GM20431 (cell line): ENCODE data around the gene KEL.

Experiments used
- in situ Hi-C: fragments of 300-500 bp; cut with MseI, MboI; formaldehyde crosslinking; loops from one replicate; pipeline ENCODE4 v1.15.0; 2020; ENCODE audit warnings: low sequenced_read_pairs; ENCODE audit not compliant: unreplicated experiment

Gene KEL

DNA sequence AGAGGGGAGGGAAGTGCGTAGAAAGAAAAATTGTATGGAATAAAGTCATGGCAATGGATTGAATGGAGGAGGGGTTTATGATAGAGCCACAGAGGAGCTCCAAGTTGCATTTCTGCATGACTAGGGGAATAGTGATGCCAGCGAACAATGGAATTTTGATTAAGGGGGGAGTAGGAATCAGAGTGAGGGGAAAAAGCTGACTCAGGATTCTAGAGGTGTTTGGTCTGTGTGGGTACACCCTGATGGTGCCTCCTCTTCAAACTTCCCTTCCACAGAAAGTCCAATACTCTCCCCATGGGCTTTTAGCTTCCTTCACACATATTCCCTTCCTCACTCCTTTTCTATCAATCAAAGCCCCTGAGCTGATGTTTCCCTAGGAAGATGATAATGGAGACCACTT is 1.8 kb upstream of the KEL start:
- in situ Hi-C loops: no loop called here

DNA sequence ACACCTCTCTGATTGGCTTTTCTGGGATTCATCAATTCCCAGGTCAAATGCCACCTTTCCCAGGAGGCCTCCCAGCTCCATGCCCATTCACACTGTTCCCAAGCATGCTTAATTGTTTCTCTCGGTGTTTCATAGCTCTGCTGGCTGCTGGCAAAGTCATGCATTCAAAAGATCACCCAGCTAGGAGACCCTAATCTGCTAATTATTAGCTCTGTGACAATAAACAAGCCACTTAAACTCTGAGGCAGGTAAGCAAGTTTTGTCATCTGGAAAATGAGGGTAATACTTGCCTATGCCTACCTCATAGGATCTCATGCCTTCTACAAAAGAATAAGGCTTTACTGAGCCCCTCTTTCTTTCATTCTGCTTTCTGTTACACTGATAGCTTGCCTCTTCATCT is 828 bp upstream of the KEL start:
- in situ Hi-C loops: no loop called here

DNA sequence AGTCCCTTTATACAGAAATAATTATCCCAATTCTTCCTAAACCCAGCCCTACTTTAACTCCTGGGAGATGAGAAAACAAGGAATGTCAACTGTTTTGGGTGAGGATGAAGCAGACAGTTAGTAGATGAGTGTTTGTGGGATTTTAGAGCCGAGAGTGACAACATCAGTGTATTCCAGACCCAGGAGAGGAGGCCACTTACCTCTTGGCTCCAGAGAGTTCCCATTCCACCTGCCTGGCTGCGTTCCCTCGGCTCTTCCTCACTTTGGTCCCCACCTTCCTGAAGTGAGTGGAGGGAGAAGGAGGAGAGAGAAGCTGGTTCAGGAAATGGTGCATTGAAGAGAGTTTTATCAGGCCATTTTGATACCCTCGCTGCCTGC is 579 bp downstream of the KEL start:
- in situ Hi-C loops: no loop called here

DNA sequence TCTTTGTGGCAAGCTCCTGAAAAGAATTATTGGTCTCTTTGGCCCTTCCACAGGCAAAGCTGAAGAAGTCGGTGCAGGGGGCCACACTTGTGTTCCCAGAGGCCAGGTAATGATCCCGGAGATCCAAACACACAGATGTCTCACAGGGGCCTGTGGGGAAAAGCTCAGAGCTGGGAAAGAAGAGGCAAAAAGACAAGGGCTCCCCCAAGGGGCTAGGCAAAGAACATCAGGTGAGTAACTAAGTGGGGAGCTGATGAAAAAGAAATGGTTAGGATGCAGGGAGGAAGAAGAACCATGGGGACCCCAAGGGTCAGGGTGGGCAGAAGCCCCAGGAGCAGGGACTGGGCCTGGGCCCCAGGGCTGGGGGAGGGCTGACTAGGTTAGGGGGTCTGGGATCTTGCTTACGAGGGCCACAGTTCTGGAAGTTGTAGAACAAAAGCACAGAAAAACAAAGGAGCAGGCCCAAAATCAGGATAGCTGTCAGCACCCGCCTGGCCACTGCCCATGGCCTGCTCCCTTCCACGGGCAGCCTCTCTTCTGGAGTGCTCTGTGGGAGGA is 1.1 kb downstream of the KEL start:
- in situ Hi-C loops: no loop called here

DNA sequence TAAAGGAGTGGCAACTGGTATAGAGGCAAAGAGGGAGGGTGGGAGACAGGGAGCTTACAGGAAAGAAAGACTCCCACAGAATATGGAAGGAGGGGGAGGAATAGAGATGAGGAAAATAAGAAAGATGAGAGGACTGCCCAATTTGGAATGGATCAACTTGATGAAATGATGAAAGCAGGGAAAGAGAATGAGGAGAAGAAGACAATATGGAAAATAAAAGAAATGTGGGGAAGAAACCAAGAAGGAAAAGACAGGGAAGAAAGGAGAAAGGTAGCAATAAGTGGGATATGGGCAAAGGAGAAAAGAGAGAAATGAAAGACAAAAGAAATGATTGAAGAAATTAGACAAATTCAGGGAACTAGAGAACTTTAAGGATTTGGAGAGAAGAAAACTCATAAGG is 3.0 kb downstream of the KEL start:
- in situ Hi-C loops: no loop called here

DNA sequence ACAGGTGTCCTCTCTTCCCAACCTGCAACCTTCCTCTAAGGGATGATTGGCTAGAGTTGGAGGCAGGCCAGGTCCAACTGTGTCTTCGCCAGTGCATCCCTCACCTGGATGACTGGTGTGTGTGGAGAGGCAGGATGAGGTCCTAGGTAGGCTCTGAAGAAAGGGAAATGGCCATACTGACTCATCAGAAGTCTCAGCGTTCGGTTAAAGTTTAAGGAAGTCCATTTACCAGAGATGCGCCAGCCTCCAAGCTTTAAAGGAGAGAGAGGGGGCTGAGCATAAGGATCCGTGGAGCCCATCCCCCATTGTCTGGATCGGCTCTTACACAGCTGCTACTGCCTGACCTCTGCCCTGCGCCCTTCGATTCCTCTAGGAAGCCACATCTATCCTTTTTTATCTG is 4.4 kb downstream of the KEL start:
- in situ Hi-C loops: no loop called here

DNA sequence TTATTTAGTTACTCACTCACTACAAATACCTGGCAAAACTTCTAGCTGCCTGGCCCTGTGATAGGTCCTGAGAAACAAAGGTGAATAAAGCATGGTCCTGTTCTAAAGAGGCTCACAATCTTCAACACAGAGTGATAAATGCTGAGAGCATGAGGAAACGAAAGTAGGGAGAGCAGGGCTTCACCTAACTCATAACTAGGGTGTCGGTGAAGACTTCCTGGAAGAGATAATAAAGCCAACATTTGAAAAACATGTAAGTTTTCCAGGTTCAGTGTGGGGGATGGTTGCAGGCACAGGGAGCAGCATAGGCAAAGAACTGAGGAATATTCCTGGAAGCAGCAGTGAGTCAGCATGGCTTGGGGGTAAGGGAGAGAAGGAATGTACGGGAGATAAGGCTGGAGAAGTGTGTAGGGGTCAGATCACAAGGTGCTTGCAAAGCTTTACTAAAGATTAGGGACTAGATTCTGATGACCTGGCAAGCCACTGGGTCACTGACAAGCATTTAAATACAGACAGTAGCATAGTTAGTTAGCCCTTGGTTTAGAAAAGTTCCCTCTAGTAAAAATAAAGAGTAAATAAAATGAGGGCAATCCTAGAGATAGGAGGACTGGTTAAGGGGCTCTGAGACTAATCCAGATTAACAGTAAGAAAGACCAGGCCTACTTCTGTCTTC is 5.1 kb downstream of the KEL start:
- in situ Hi-C loops: no loop called here

DNA sequence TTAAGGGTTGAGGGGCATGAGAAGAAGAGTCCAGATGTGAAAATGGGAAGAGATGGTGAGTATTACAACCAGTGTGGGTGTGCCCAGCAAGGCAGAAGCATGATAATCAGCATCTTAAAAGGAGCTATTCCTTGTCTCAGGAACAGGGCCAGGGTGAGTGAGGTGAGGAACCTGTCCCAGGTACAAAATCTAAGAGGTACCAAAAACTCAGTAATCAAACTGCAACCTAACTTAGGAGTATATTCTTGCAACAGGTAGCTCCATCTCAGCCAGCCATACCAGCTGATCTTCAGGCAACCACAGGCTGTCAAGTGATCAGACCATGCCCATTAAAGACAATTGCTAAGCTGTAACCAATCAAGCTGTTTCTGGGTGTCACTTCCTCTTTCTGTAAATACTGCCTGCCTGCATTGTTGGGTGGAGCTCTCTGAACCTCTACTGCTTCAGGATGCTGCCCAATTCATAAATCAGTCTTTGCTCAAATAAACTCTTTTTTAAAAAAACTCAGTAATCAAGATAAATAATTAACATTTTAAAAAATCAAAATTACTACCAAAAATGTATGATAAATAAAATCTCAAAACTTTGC is 7.4 kb downstream of the KEL start:
- in situ Hi-C loops: no loop called here

DNA sequence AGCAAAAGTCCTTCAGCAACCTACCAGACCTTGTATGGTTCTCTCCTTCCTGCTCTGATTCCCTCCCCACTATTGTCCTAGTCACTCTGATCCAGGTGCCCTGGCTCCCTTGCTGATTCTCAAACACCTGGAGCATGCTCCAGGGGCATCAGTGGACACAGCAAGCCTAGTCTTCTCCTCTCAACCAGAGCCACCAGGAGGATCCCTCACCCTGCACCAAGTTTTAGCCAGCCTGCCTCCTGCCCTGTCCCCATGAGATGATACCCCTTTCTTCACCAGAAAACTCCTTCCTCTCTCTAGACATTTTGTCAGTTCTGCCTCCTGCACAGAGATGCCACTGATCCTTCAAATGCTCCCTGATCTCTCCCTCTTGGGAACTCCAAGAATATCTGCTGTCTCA is 11.9 kb downstream of the KEL start:
- in situ Hi-C loops: no loop called here

DNA sequence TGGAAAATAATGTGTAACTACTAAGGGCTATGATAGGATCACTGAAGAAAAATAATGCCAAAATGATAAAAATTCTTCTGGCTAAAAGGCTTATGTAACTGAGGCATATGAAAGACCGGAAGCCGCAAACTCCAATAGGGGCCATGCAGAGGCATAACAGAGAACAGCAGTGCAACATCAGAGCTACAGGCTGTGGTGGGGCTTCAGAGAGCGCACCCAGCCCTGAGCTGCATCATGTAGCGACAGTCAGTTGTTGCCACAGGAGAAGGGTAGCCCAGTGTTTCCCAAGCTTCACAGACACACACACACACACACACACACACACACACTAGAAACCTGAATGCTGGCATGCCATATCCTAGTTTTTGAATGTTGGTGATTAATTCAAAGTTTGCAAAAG is 13.6 kb downstream of the KEL start:
- in situ Hi-C loops: no loop called here

DNA sequence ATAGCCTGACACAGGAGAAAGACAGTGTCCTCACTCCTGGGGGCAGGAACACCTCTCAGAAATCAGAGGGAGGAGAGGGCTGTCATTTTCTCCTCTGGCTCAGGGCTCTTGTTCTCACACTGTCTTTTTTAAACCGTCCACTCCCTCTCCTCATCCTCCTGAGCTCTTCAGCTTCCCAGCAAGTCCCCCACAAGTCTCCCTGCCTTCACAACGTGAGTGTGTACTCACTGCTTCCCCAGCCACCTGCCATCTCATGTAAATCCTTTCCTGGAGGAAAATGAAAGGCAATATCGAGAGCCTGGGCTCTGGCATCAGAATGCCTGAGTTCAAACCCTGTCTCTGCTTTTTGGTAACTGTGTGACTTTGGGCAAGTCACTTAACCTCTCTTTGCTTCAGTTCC is 17.2 kb downstream of the KEL start:
- in situ Hi-C loops: no loop called here

DNA sequence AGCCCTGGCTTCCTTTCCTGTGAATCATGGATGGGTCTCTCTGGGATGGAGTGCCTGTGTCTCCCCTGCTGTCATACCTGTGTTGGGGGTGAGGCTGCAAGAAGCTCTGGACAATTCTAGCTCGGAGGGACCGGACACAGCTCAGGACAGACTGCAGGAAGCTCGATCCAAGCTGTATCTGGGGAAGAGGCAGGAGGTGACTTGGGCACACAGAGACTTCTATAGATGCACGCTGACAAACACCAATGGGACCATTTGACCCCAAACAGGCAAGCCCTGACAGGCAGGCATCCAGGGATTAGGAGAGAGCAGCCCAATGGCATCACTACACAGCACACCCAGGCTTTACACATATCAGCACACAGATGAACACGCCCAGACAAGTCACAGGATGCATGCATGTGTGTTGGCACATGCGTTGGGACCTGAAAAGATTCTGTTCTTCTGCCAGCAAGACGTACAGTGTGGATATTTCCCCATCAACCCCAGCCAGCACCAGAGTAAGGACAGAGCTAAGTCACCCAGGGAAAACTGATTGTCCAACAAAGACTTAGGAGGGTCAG is 18.4 kb downstream of the KEL start:
- in situ Hi-C loops: no loop called here

DNA sequence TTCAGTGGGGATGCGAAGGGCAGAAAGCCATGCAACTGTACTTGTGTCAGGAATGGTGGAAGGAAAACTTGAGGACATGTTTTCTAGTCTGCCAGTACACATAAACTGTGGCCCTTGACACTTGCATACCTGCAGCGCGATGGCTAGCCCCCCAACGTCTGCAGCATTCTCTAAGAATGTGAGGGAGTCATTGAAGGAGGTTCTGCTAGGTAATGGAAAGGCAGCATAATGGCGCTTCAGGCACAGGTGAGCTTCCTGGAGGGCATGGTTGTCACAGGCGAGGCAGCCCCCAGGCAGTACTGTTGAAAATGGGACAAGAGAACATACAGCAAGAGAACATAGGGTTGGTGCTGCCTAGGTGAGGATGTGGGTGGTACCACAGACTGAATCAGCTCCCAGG is 19.4 kb downstream of the KEL start:
- in situ Hi-C loops: no loop called here

DNA sequence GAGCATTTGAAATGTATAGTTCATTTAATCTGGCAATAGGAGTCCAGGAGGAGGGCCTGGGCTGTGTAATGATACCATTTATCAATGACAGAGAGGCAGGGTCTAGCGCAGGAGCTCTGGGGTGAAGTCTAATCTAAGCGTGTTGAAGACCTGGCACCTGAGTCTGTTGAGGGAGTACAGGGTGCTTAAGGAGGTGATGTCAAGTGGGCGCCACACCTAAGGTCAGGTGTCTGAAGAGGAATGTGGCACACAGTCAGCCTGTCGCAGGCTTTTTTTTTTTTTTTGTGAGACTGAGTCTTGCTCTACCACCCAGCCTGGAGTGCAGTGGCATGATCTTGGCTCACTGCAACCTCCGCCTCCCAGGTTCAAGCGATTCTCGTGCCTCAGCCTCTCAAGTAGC is 20.6 kb downstream of the KEL start:
- in situ Hi-C loops: no loop called here

DNA sequence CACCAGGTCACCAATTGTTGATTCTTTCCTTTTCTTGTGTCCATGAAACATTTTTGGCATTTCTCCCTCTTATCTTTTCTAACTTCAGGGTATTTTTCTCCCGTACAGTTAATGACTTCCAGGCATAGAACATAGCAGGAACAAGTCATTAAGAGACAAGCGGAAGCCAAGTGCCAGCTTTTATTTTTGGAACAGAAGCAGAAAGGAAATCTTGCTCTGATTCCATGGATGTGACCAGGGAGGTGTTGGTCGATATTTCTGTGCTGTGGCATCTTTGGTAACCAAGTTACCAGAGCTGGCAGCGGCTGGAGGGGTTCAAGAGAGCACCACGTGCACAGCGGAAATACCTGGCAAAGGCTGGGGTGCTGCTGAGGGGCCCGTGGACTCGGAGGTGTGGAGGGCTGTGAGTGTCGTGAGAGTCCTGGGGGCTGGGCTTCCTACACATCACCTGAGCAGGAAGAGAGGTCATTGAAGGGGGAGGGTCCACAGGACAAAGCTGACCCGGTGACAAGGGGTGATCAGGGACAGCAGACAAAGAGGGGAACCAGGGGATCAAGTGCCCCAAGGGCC is 21.1 kb downstream of the KEL start:
- in situ Hi-C loops: no loop called here

DNA sequence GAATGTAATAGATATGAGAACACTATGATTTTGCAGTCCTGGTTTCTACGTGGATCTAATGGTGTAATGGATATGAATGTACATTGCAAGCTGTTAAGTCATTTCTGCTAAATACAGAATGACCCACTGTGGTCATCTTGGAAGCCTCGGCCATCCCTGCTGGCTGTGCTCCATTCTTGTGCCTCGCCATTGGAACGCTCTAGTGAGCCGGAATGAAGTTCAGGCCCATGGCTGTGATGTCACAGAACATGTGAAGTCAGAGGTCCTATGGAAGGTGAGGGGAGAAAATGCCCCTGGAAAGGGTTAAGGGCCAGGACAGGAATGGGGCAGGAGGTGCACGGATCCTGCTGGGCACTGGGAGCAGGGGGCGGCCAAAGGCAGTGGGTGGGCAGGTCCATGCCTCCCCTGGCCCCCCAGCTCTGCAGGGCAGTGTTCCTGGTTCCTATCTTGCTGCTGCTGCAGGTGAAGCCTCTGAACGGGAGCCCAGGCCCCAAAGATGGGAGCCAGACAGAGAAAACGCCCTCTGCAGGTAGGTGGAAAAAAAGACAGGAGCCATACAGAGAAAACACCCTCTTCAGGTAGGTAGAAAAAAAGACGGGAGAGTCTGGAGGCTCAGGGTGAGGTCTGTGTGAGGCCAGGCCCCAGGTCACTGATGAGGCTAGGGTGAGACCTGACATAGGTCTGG is 22.8 kb downstream of the KEL start, which contains the start of gene LLCFC1:
Gene LLCFC1, plus strand, starts transcription at position 259 of the 685 bp plus-strand sequence. Its CDS starts 138 bp downstream, at position 397.
- in situ Hi-C loops: no loop called here

DNA sequence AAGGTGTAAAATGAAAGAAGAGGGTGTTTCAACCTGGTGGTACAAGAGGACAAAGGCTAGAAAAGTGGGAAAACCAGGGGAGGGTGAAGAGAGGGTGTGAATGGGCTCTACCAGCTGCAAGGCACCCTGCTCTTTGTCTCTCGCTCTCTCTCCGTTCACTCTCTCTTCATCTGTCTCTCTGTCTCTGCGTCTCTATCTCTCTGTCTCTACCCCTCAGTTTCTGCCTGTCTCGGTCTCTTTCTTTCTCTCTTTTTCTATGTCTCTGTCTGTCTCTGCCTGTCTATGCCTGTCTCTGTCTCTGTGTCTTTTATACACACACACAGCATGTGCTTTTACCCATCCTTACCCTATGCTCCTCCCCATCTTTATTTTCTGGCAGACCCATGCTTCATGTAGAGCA is 23.6 kb downstream of the KEL start:
- in situ Hi-C loops: no loop called here

DNA sequence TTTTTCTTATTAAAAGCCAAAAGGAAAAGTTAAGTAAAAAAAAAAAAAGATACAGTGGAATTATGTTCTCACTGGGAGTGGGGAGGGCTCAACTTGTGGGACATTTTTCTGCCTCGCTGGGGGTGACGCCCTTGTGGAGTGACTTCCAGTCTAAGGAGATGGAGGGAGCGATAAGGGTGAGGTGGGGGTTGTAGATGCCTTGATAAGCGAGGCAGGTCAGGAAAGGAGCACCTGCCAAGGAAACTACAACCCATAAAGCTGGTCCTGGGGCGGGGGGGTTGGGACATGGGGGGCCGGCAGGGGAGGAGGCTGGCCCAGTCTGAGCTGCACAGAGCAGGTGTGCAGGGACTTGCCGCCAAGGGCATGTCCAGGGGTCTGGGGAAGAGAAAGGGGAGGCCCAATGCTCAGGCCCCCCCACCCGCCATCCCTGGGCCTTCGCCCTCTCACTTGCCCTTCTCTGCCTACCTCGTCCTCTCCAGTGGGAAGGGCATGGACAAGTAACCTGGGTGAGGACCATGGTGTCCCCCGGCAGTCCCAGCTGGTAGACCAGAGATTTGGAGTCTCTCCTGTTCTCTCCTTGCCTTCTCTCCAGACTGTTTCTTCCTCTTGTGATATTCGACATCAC is 26.1 kb downstream of the KEL start:
- in situ Hi-C loops: no loop called here

DNA sequence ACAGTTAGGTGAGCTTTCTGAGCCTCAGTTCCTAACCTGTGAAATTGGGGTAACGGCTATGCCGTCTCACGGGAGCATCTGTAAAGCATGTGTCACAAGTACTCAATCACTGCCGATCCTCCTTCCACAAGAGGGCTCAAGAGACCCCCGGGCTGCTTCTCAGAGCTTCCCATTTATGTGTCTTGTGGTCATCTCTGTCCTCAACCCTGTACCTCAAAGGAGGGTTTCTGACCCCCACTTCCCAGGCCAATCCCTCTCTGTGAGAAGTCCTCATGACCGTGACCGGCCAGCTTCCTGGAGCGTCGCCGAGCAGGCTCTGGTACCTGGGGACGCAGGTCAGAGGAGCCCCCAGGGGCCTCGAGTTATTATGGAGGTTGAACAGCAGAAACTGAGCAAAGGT is 28.1 kb downstream of the KEL start:
- in situ Hi-C loops: no loop called here

DNA sequence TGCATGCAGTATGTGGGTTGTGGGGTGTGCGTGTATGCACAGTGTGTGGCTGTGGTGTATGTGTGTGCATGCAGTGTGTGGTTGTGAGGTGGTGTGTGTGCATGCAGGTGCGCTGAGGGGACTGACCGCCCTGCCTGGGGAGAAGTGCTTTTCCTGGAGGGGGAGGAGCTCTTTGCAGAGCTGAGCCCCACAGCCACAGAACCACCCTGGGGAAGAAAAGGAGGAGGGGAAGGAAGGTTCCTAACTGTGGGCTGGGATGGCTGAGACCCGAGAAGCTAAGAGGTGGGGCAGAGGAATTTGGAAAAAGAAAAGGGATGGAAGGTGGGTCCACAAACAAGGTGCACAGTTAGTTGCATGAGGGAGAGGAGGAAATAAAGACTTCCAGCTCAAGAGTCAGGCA is 28.5 kb downstream of the KEL start, which contains the start of gene TRPV5:
Gene TRPV5, minus strand, starts transcription at position 123 of the 400 bp plus-strand sequence. CDS start 287 bp downstream, outside the sequence.
- in situ Hi-C loops: no loop called here
